NCI-H2107 treated with DMSO at 0.1 percent for 48 hours (cell line): Measurements from ENCODE around the gene CA7.
A peak's percentile ranks its signal among the peaks of the same experiment; 100 is the strongest.
"Not testable (repeated sequence)": the region's sequence is repeated elsewhere in the genome, so short reads cannot be mapped to it uniquely, and the experiment has no call there.

Experiments
- DNase-seq: peaks from one replicate; lab custom pipeline; 2025; ENCODE audit not compliant: unreplicated experiment; lab: John Stamatoyannopoulos, UW

CA7 gene

DNA sequence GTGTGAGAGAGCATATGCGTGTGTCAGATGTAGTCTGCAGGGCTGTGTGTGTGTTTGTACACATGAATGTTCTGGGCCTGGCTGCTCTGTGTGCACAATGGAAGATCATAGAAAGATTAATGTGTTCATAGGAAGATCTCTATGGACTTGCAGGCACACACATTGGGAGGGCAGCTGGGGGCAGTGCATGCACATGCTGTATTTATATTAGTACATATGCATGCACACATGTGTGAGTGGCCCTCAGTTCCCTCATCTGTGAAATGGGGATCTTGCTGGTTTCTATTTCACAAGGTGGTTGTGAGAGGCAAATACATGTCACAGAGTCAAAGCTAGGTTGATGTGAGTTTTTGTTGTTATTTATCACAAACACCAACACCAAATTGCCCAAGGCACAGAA lies 2.1 kb downstream of the CA7 start:
- DNase-seq: no peak

DNA sequence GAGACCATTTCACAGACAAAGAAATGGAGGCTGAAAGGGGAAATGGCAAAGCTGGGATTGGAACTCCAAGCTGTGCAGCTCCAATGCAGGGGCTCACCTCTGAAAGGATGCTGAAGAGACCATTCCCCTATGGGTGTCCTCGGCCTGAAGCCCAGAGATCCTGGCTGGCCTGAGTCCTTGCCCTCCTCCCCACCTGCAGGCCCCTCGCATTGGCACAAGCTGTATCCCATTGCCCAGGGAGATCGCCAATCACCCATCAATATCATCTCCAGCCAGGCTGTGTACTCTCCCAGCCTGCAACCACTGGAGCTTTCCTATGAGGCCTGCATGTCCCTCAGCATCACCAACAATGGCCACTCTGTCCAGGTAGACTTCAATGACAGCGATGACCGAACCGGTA lies 2.6 kb downstream of the CA7 start:
- DNase-seq: no peak

DNA sequence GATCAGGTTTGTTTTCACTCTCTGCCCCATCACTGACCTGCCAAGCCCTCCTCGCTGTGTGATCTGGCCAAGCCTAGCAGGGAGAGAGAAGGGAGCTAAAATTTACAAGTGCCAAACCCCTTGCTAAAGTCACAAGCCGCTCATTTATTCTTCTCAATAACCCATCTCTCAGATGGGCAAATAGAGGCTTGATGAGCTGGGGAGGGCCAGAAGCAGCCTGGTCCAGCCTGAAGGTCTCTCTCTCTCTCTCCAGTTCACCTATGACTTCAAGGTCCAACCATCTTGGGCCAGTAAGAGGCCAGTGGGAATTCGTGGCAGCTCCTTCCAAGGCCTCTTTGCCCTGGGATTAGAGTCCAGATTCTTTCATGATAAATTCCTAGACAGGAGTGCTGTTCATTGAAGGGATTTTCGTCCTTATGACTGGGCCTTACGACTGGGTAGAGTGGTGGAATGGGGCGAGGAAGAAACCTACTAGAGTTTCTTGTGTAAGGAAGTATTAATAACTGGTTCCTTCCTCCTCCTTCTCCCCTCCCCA lies 3.4 kb downstream of the CA7 start:
- DNase-seq: no peak

DNA sequence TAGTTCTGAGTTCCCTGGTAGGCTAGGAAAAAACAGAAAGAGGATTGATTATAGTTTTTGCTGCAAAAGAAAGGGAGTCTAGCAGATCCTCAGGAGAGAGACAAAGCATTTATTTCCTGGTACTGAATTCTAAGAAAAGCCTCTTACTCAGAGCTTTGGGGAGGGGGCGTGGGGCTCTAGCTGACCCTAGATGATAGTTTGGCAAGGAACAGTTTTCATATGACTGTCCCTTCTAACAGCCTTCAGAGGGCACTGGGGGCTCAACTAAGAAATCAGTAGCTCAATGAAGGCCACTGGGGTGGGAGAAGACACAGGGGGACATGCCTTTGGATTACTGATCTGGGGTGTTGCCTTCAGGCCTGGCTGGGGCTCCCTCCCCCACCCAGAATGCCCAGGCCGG lies 4.0 kb downstream of the CA7 start:
- DNase-seq: no peak

DNA sequence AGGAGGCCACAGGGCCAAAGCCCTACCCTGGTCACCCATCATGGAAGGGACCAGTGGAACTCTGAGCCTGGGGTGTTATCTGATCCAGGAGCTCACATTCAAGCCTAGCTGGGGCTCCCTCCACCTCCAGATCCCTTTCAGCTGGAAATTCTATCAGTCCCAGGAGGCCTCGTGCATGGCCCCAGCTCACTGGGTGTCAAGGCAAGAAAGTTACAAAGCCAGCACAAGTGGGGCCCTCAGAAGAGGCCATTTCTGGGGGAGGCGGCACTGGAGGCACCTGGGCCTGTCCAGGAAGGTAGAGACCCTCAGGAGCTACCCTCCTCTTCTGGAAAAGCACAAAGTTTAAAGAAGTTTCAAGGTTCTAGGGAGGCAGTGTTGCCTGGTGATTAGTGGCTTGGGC lies 4.8 kb downstream of the CA7 start:
- no peak for DNase-seq

DNA sequence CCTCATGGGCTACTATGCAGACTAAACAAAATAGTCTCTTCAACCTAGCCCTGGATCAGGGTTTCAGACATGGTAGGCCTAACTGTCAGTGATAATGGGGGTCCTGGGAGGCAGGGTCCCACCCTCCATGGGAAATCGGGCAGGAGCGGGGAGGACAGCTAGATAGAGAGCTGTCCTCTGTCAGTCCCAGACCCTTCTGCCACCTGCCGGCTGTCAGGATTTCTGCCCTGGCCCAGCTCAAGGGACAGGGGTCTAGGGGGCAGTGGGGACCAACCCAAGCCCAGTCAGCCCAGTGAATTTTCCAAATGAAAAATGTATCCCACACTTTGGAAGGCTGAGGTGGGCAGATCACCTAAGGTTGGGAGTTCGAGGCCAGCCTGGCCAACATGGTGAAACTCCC lies 5.3 kb downstream of the CA7 start:
- no peak for DNase-seq

DNA sequence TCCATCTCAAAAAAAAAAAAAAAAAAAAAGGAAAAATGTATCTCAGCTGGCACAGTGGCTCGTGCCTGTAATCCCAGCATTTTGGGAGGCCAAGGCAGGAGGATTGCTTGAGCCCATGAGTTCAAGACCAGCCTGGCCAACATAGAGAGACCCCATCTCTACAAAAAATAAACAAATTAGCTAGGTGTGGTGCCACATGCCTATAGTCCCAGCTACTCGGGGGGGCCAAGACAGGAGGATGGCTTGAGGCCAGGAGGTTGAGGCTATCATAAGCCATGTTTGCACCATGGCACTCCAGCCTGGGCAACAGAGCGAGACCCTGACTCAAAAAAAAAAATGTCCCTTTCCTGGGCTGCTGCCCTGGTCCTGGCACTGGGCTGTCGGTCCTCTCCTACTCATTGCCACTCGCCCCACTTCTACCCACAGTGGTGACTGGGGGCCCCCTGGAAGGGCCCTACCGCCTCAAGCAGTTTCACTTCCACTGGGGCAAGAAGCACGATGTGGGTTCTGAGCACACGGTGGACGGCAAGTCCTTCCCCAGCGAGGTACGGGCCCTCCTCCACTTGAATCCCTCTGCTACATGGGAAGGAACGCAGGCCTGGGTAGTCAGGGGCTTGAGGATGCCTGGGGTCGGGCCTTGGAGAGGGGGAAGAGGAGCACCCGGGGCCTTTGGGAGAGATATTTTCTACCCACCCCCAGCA lies 6.1 kb downstream of the CA7 start:
- DNase-seq: no peak

DNA sequence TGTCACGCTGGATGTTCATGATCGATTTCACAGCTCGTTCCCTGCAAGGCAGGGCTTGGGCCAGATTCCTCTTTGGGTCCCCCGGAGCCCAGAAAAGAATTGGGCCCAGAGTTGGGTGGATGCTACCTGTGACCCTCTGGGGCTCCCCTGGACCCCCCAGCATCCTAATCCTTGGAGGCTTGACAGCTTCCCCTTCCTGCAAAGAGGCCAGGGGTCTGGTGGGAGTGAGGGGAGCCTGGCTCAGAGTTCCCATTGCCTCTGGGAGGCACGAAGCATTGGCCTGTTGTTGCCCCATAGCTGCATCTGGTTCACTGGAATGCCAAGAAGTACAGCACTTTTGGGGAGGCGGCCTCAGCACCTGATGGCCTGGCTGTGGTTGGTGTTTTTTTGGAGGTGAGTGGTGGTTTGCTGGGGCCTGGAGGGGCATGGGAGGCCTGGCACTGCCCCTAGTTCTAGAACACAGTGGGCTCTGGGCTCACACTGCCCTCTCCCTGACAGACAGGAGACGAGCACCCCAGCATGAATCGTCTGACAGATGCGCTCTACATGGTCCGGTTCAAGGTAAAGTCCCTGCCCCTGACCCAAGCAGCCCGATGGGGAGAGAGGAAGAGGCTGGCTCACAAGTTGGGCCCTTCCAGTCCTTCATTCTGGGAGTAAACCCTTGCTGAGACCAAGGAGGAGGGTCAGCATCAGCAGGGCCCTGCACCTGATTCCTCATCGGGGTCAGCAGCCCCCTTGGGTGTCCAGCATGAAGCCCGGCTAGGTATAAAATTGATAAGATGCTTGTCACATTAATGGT lies 7.2 kb downstream of the CA7 start:
- no peak for DNase-seq

DNA sequence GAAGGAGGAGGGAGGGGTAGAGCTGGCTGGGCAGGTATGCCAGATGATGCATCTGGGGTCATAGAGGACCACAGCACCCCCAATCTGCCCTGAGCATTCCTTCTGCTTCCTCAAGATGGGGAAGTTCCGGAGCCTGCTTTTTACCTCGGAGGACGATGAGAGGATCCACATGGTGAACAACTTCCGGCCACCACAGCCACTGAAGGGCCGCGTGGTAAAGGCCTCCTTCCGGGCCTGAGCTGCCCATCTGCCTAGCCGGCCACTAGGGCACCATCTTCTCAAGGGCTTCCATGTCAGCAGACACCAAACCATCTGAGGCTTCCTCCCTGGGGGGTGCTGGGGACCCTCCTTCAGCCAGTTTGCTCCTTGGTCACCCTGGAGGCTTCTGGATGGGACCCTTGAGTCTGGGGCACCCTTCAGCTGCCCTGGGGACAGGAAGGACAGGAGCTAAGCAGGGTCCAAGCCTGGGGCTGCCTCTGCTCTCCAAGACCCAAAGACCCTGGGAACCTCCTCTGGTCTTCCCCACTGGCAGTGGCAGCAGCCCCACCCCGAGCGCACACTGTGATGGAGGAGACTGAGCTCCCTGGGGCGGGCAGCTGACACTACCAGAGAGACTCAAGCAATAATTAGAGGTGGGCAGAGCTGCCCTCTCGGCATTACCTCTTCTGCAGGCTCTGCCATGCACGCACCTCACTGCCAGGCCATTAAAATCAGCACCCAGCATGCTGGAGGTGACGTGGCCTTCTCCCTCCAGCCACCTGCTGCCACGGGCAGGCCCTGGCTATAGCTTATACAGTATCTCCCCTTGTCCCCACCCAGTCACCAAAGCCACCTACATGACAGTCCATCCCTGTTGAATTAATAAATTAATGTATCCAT lies 9.3 kb downstream of the CA7 start:
- no peak for DNase-seq

DNA sequence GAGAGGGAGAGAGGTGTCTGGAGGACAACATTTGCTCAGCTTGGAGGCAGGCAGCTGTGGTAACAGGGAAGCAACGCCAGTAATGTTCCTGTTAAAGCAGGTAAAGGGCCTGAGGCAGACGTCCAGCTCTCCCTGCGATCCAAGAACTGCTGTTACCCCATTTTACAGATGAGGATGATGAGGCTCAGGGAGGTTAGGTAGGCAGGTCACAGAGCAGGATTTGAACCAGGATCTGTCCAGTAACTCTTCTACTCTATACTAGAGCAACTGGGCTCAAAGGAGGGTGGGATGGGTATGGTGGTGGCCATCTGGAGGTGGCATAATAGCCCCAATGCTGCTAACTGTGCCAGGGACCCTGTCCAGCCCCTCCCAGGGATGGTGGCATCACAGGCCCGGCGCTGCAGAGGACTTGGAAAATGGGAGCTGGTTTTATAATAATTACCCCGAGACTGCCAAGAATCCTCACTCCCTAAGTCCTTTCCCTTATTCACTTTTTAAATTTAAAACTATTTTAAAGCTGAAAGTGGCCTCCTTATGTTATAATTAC lies 12.0 kb downstream of the CA7 start:
- DNase-seq: no peak

DNA sequence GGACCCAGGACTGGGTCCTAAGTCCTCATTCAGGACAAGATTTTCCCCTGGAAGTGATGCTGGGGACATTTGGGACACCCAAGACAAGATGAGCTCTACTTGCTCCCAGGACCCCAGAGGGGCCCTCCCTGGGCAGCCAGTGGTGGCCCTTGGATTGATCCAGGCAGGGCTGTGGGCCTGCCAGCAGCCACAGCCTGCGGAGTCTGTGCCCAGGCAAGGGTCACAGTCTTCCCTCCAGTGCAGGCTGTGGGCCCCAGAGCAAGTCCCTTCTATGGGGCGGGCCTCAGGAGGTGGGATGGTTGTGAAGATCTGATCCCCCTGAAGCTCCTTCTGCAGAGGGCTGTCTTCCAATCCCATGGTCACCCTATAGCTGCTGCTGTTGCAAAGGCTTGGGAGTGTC lies 12.6 kb downstream of the CA7 start:
- DNase-seq: no peak

DNA sequence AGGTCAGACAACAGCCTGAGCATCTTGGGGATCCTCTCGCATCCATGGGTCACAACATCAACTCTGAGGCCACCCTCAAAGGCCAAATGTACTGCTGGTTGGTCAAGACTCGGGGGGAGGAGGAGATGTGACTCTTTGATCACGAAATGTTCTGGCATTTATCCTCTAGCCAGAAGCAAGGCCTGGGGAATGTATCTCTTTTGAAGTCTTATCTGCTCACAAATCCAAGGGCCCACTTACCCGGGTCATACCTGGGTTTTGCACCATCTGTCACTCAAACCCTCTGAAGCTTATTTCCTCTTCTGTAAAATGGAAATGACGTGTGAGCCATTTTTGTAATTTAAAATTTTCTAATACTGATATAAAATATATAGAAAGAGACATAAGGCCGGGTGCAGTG lies 13.2 kb downstream of the CA7 start:
- no peak for DNase-seq

DNA sequence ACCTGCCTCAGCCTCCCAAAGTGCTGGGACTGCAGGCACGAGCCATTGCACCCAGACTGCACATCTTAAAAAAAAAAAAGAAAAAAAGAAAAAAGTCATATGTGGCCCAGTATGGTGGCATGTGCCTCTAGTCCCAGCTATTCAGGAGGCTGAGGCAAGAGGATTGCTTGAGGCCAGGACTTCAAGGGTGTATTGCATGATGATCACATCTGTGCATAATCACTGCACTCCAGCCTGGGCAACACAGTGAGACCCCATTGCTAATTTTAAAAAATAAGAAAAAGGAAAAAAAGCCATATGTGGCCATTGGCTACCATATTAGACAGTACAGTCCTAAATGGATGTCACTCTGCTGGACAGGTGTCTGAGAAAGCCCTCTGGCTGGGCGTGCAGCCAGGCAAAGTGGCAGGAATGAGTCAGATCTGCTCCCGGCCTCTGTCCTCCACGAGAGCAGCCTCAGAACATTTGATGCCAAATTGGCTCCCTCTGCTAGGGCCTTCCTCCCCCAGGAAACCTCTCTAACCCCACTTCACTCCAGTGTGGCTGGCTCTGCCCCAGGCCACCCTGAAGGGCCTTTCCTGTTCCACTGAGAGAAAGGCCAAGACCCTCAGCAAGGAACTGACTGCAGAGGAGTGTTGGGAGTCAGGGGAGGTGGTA lies 14.7 kb downstream of the CA7 start:
- no peak for DNase-seq

DNA sequence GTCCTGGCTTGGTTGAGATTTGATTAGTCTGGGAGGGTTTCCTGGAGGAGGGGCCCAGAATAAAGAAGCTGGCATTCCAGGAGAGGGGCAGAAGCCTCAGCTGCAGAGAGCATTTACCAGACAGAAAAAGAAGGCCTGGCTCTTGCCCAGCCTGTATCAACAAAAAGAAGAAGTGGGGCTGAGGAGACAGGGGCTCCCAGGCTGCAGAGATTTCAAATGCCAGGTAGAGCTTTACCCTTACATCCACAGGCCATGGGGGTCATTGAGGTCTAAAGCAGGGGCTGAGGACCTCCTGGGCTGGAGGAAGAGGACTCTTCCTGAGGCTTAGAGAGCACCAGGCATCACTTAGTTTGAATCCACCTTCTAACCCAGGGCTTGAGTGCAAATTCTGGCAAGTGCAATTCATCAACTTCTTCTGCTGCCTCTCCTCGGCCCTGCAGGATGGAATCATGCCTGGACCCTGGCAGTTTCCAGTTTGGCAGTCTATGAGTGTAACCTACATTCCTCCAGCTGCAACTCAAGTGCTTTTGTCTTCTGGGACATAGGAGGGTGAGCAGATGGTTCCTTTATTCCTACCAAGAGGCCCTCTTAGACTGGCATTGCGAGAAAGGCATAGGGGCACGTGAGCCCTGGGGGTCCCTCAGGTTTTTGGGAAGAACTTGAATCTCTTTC lies 15.3 kb downstream of the CA7 start:
- peak; percentile 35 for DNase-seq

DNA sequence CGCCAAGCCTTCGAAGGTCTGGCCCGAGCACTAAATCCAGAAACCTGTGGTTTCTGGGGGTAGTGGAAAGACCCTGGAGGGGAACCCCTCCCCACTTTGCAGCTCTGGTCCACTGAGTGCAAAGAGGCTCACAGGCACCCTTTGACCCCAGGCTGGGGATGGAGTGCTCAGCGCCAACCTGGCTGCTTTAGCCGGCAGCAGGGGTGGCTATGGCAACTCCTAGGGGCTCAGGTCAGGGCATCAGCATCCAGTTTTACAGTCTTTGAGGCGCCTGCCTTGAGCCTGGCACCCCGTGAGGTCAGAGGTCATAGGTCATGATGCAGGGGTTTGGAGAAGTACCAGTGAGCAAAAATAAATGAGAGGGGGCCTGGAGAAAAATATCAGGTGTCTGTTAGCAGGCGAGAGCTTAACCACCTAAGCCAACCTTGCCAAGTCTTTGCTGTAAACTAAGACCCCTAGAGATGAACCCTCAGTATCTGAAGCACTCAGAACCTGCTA lies 17.9 kb downstream of the CA7 start:
- no peak for DNase-seq

DNA sequence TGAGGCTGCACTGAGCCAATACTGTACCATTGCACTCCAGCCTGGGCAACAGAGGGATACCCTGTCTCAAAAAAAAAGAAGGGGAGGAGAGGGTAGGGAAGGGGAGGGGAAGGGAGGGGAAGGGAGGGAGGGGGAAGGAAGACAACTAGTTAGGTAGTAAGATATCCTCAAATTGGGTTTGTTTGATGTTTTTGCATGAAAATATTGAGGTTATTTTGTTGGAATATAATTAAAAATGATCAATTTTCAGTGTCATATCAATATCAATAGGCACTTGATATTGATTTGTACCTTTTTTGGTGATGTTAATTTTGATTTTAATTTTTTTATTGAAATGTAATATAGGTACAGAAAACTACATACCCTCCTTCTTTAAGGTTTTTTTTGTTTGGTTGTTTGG lies 19.5 kb downstream of the CA7 start:
- DNase-seq: no peak

DNA sequence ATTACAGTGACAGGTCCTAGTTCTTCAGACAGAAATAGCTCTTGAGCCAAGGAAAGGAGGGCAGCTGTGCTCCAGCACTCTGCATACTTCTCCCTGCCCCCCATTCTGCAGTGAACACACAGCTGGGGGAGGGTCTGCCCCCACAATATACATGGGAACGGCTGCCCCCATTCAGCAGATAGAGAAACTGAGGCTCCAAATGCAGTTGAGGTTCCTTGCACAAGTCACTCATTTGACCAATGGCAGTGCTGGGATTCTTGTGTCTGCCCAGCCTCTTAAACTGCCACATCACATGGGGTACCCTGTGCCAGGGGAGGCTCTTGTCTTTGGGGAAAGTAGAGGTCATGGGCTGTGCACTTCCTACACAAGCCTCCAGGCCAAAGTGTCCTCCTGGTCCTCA lies 25.2 kb downstream of the CA7 start:
- no peak for DNase-seq

DNA sequence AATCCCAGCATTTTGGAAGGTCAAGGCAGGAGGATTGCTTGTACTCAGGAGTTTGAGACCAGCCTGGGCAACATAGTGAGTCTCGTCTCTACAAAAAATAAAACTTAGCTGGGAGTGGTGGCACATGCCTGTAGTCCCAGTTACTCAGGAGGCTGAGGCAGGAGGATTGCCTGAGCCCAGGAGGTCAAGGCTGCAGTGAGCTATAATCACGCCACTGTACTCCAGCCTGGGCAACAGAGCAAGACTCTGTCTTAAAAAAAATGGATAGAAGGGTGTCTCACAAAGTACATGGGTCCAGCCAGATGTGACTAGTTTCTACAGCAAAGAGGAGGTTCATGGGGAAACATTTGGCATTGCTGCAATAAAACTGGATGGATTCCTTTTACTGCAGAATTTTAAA lies 27.1 kb downstream of the CA7 start:
- not testable (repeated sequence) for DNase-seq

DNA sequence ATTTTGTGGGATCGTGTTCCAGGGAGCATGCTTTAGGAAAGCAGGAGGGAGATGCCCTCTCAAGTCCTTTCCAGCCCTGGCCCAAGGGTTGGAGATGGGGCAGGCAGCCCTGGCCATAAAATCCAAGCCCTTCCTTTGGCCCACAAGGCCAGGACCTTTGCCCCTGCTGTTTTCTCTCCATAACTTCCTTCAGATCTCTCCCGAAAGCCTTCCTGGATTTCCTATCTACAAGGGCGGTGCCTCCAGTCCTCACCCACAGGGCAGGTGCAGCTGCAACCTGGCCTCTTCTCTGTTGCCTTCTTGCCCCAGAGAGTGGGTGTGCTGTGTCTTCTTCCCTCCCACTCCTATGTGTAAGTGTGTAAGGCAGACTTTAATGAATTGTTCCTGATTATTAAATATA lies 27.6 kb downstream of the CA7 start:
- no peak for DNase-seq

DNA sequence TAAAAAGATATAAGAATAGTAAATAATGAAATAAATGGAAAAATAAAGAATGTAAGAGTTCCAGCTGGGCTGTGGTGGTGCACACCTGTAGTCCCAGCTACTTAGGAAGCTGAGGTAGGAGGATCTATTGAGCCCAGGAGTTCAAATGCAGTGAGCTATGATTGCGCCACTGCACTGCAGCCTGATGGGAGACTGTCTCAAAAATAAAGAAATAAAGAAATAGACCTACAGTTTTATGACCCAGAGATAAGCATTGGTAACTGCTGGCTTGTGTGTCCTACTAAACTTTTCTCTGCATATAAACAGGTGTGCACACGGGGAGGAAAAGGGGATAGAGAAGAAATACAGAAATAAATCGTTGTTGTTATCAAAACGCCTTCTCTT lies 28.3 kb downstream of the CA7 start:
- no peak for DNase-seq
